Gastroesophageal sphincter (tissue), 4 donors: Measurements from ENCODE around the gene PTK7. TPM values are rescaled to one million over a fixed set of nuclear protein-coding genes. Genes with fewer than 3 reads are reported as not detected.
A peak's percentile ranks its signal among the peaks of the same experiment; 100 is the strongest.
"Not testable (repeated sequence)": the region's sequence is repeated elsewhere in the genome, so short reads cannot be mapped to it uniquely, and the experiment has no call there.

Experiments used
- ATAC-seq: fragments of 150-250 bp; one replicate; pipeline ENCODE4 v1.9.1; 2016; ENCODE audit warnings: mild to moderate bottlenecking, moderate library complexity
- H3K27ac ChIP-seq, 4 donors: fragments of 200-600 bp; sonication (generic) in 3 of 4; 1 replicate in 3 of 4; 2 replicates in 1 of 4; pipeline ENCODE4 v1.5.1; 2016 to 2019
- H3K27me3 ChIP-seq: fragments of 200-600 bp; sonication (generic); one replicate; pipeline ENCODE4 v1.5.1; 2019
- H3K36me3 ChIP-seq, 2 donors: fragments of 200-600 bp; sonication (generic); one replicate each; pipeline ENCODE4 v1.5.1; 2019; ENCODE audit warnings: control low read depth in 1 of 2
- H3K4me1 ChIP-seq, 3 donors: fragments of 200-600 bp; sonication (generic); 1 replicate in 2 of 3; 2 replicates in 1 of 3; pipeline ENCODE4 v1.5.1; 2016 to 2019; ENCODE audit warnings: control low read depth in 2 of 3
- H3K4me3 ChIP-seq, 2 donors: fragments of 200-600 bp; sonication (generic); one replicate each; pipeline ENCODE4 v1.5.1; 2019; ENCODE audit warnings: mild to moderate bottlenecking in 1 of 2, moderate library complexity in 1 of 2
- H3K9me3 ChIP-seq, 3 donors: fragments of 200-600 bp; sonication (generic); one replicate each; pipeline ENCODE4 v1.5.1; 2017 to 2019; ENCODE audit warnings: control low read depth in 2 of 3
- CTCF ChIP-seq, 4 experiments: fragments of 200-600 bp in 2 of 4; fragments of 450-650 bp in 2 of 4; sonication (generic) in 1 of 4; IDR thresholded peaks; one replicate each; pipeline ENCODE4 v1.5.1; 2017 to 2019; ENCODE audit warnings: antibody characterized with exemption in 4 of 4, mild to moderate bottlenecking in 2 of 4, moderate library complexity in 2 of 4
- EP300 ChIP-seq: sonication (generic); formaldehyde crosslinking; IDR thresholded peaks from one replicate; pipeline ENCODE4 v1.6.1; 2017; ENCODE audit warnings: antibody characterized with exemption, mild to moderate bottlenecking
- POLR2A ChIP-seq, 2 donors: fragments of 450-650 bp; IDR thresholded peaks; one replicate each; pipeline ENCODE4 v1.6.1; 2017; ENCODE audit warnings: antibody characterized with exemption in 2 of 2, mild to moderate bottlenecking in 2 of 2, moderate library complexity in 1 of 2
- POLR2AphosphoS5 ChIP-seq: sonication (generic); formaldehyde crosslinking; IDR thresholded peaks from one replicate; pipeline ENCODE4 v1.6.1; 2017; ENCODE audit warnings: antibody characterized with exemption
- WGBS, 2 donors: methylation state at CpG; one replicate each; pipeline ENCODE4 v1.1.5; 2018; ENCODE audit warnings: low coverage in 1 of 2; 5-methylcytosine and 5-hydroxymethylcytosine counted together
- total RNA-seq, 4 donors: library from RNA; depleted of rRNA; stranded (reverse); fragments of >200 nt; gene quantifications; one replicate each; pipeline ENCODE4 v1.1.0, GENCODE V29; 2016

PTK7 gene
- total RNA-seq, 4 donors from 2014 or later = 2.0 to 11.6 (median 7.7) TPM

- H3K9me3 ChIP-seq = no peaks in the 10 kb centered on the region
- no peak for ATAC-seq
- H3K36me3 ChIP-seq = no peaks in the 10 kb centered on the region
- no peak overlapping the region for H3K27ac ChIP-seq
- H3K4me1 ChIP-seq = no peaks in the 10 kb centered on the region
- TF ChIP-seq EP300 (no peak), POLR2AphosphoS5 (no peak), CTCF (IDR thresholded peaks at IDR 0.05) (no peak), POLR2A (IDR thresholded peaks at IDR 0.05) (no peak)
- WGBS, 2 donors = 81 to 91% methylated on average over 6 to 8 of the region's 9 CpGs
- H3K4me3 ChIP-seq = no peak overlapping the region
- no peaks in the 10 kb centered on the region for H3K27me3 ChIP-seq
These were observed 29.6 kb downstream of the PTK7 start for GRCh38 chr6:43105538-43106222.

- H3K27me3 ChIP-seq = no peaks in the 10 kb centered on the region
- no peak overlapping the region for H3K4me3 ChIP-seq
- H3K36me3 ChIP-seq = no peaks in the 10 kb centered on the region
- TF ChIP-seq EP300 = no peak
- H3K9me3 ChIP-seq = no peaks in the 10 kb centered on the region
- no peak overlapping the region for H3K27ac ChIP-seq
- H3K4me1 ChIP-seq = no peaks in the 10 kb centered on the region
- WGBS, 2 donors = 93 to 96% methylated on average over 8 to 12 of the region's 12 CpGs
- ATAC-seq = no peak
These were observed 31.4 kb downstream of the PTK7 start for GRCh38 chr6:43107344-43108062.

GRCh38 chr6:43113431-43114260, 37.5 kb downstream of the PTK7 start:
- no peak for ATAC-seq

GRCh38 chr6:43115365-43115764, 39.3 kb downstream of the PTK7 start:
- no peak overlapping the region for H3K27ac ChIP-seq
- H3K36me3 ChIP-seq = no peaks in the 10 kb centered on the region
- WGBS, 2 donors = 89 to 95% methylated on average over 1 to 3 of the region's 6 CpGs
- H3K4me1 ChIP-seq = no peaks in the 10 kb centered on the region
- H3K9me3 ChIP-seq = no peaks in the 10 kb centered on the region
- H3K4me3 ChIP-seq = no peak overlapping the region
- ATAC-seq = no peak
- no peaks in the 10 kb centered on the region for H3K27me3 ChIP-seq
- no peak for TF ChIP-seq CTCF (IDR thresholded peaks at IDR 0.05)
- TF ChIP-seq POLR2AphosphoS5 = no peak
- TF ChIP-seq POLR2A (IDR thresholded peaks at IDR 0.05) = no peak
- TF ChIP-seq EP300 = no peak

More at GRCh38 chr6:43113431-43114260, 37.5 kb downstream of the PTK7 start:
- TF ChIP-seq POLR2A (IDR thresholded peaks at IDR 0.05) (no peak), EP300 (no peak), POLR2AphosphoS5 (no peak), CTCF (IDR thresholded peaks at IDR 0.05) (no peak)
- WGBS, 2 donors = 48 to 67% methylated on average over 3 to 10 of the region's 12 CpGs
- no peaks in the 10 kb centered on the region for H3K9me3 ChIP-seq
- H3K36me3 ChIP-seq = no peaks in the 10 kb centered on the region
- H3K27ac ChIP-seq = peak overlapping the region in 3 of 4 donors; percentile 4 to 44 (median 16)
- H3K4me1 ChIP-seq = no peaks in the 10 kb centered on the region
- no peaks in the 10 kb centered on the region for H3K27me3 ChIP-seq
- H3K4me3 ChIP-seq = no peak overlapping the region

GRCh38 chr6:43117466-43117865, 41.4 kb downstream of the PTK7 start:
- not testable (repeated sequence) for ATAC-seq
- WGBS, 2 donors = 75 to 92% methylated on average over 4 of the region's 8 CpGs

More at GRCh38 chr6:43117466-43117865, 41.4 kb downstream of the PTK7 start:
- H3K9me3 ChIP-seq, H3K36me3 ChIP-seq, H3K27ac ChIP-seq, H3K27me3 ChIP-seq, H3K4me3 ChIP-seq: not testable (repeated sequence)
- peaks cover 0 to 10% (median 4%) of the 10 kb centered on the region in 3 donors for H3K4me1 ChIP-seq
